ENCODE data around the gene VWF. TPM values are rescaled to one million over a fixed set of nuclear protein-coding genes. Genes with fewer than 3 reads are reported as not detected.
"Not testable (repeated sequence)": the region's sequence is repeated elsewhere in the genome, so short reads cannot be mapped to it uniquely, and the experiment has no call there.

Gene VWF
- total RNA-seq, 2 donors from 2014 or later, result 20.9 to 63.2 TPM

GRCh38 chr12:6166808-6167207 is 42.3 kb upstream of the VWF start:
- intact Hi-C loops (cut with DNase I), result no loop called here
- DNase-seq, result no peak
- Histone ChIP-seq H3K27ac (peak overlapping the region; percentile 78), H3K36me3 (no peaks in the 10 kb centered on the region), H3K27me3 (no peaks in the 10 kb centered on the region), H3K9ac (ENCODE audit: low read depth in 2 of 2, low read length in 2 of 2) (peak overlapping the region in 1 of 2 donors; percentile 24), H3K9me3 (no peaks in the 10 kb centered on the region), H3K4me1 (no peaks in the 10 kb centered on the region), H3K4me3 (no peak overlapping the region)
- TF ChIP-seq CTCF (IDR thresholded peaks at IDR 0.05), result no peak

GRCh38 chr12:6165395-6165794 is 40.9 kb upstream of the VWF start:
- H3K4me1 ChIP-seq, result no peaks in the 10 kb centered on the region
- H3K4me3 ChIP-seq, result no peak overlapping the region
- no peaks in the 10 kb centered on the region for H3K9me3 ChIP-seq
- no peak overlapping the region for H3K9ac ChIP-seq (ENCODE audit: low read depth in 2 of 2, low read length in 2 of 2)
- TF ChIP-seq CTCF (IDR thresholded peaks at IDR 0.05), result no peak
- no peaks in the 10 kb centered on the region for H3K27me3 ChIP-seq
- H3K36me3 ChIP-seq, result no peaks in the 10 kb centered on the region
- intact Hi-C loops (cut with DNase I), result no loop called here
- no peak for DNase-seq
- no peak overlapping the region for H3K27ac ChIP-seq

GRCh38 chr12:6163416-6164060 is 39.1 kb upstream of the VWF start:
- DNase-seq, result no peak
- Histone ChIP-seq H3K4me1 (no peaks in the 10 kb centered on the region), H3K27me3 (no peaks in the 10 kb centered on the region), H3K9me3 (no peaks in the 10 kb centered on the region), H3K9ac (ENCODE audit: low read depth in 2 of 2, low read length in 2 of 2) (no peak overlapping the region), H3K27ac (no peak overlapping the region), H3K4me3 (no peak overlapping the region), H3K36me3 (no peaks in the 10 kb centered on the region)
- no peak for TF ChIP-seq CTCF (IDR thresholded peaks at IDR 0.05)
- intact Hi-C loops (cut with DNase I), result no loop called here

DNA sequence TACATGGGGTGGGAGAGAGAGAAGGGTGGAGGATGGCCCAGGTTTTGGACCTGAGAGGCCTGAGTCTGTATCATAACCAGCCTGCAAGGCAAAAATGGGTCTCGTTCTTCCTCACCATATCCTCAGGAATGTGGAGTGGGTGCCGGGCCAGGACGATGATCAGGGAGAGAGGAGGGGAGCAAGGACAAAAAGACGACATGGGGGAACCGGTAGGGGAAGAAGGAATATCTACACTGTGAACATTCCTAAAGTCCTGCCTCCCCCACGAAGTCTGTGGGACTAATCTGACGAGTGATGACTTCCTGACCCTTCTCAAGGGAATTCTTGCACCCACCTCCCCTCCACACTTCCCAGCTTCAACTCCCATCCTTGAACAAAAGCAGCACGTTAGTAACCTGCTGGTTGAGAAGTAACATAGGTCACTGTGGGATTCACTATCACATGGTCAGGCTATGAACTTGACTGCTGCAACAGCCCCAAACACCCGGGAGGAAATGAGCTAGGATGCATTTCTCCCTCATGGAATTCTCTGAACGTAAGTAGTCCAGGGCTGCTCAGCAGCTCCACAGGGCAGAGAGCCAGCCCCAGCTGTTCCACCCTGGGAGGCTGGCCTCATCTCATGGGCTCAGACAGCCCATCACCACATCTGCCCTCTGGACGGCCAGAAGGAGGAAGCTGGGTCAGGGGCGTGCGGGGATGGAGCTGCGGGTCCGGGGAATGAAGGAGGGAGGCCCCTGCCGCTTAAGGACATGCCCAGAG is 36.8 kb upstream of the VWF start:
- TF ChIP-seq CTCF (IDR thresholded peaks at IDR 0.05), result no peak
- Histone ChIP-seq H3K9me3 (no peaks in the 10 kb centered on the region), H3K36me3 (no peaks in the 10 kb centered on the region), H3K4me1 (no peaks in the 10 kb centered on the region), H3K27ac (no peak overlapping the region), H3K27me3 (no peaks in the 10 kb centered on the region), H3K4me3 (no peak overlapping the region), H3K9ac (ENCODE audit: low read depth in 2 of 2, low read length in 2 of 2) (no peak overlapping the region)
- intact Hi-C loops (cut with DNase I), result no loop called here
- no peak for DNase-seq

GRCh38 chr12:6160049-6160649 is 35.7 kb upstream of the VWF start:
- H3K27ac ChIP-seq; H3K27me3 ChIP-seq; DNase-seq; H3K36me3 ChIP-seq; H3K9ac ChIP-seq (ENCODE audit: low read depth in 2 of 2, low read length in 2 of 2); H3K4me3 ChIP-seq; H3K9me3 ChIP-seq; H3K4me1 ChIP-seq; intact Hi-C loops (cut with DNase I): not testable (repeated sequence)

DNA sequence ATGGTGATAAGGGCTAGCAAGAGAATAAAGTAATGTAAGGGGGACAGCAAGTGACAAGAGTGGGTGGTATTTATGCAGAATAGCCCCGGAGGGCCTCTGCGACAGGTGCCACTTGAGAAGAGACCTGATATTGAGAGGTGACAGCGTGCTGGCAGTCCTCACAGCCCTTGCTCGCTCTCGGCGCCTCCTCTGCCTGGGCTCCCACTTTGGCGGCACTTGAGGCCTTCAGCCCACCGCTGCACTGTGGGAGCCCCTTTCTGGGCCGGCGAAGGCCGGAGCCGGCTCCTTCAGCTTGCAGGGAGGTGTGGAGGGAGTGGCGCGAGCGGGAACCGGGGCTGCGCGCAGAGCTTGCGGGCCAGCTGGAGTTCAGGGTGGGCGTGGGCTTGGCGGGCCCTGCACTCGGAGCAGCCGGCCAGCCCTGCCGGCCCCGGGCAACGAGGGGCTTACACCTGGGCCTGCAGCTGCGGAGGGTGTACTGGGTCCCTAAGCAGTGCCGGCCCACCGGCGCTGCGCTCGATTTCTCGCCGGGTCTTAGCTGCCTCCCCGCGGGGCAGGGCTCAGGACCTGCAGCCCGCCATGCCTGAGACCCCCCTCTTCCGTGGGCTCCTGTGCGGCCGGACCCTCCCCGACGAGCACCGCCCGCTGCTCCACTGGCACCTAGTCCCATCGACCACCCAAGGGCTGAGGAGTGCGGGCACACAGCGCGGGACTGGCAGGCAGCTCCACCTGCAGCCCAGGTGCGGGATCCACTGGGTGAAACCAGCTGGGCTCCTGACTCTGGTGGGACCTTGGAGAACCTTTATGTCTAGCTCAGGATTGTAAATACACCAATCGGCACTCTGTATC is 34.9 kb upstream of the VWF start:
- H3K27me3 ChIP-seq; H3K4me3 ChIP-seq; H3K36me3 ChIP-seq; H3K27ac ChIP-seq; DNase-seq; H3K9ac ChIP-seq (ENCODE audit: low read depth in 2 of 2, low read length in 2 of 2); H3K9me3 ChIP-seq; intact Hi-C loops (cut with DNase I); H3K4me1 ChIP-seq: not testable (repeated sequence)

All from colonic mucosa (tissue), 4 donors.